SK-N-MC (cell line): Measurements from ENCODE around the gene UNKL.

Experiments
- FOXP2 ChIP-seq: optimal IDR thresholded peaks from 2 replicates; pipeline ENCODE3; 2011; ENCODE audit warnings: mild to moderate bottlenecking, moderate library complexity; ENCODE audit not compliant: insufficient read depth; ENCODE audit errors: extremely low read length, control extremely low read depth
- POLR2AphosphoS5 ChIP-seq: IDR thresholded peaks from 2 replicates; pipeline ENCODE4 v1.6.1; 2012; ENCODE audit warnings: mild to moderate bottlenecking, low read depth, low read length, borderline replicate concordance

DNA sequence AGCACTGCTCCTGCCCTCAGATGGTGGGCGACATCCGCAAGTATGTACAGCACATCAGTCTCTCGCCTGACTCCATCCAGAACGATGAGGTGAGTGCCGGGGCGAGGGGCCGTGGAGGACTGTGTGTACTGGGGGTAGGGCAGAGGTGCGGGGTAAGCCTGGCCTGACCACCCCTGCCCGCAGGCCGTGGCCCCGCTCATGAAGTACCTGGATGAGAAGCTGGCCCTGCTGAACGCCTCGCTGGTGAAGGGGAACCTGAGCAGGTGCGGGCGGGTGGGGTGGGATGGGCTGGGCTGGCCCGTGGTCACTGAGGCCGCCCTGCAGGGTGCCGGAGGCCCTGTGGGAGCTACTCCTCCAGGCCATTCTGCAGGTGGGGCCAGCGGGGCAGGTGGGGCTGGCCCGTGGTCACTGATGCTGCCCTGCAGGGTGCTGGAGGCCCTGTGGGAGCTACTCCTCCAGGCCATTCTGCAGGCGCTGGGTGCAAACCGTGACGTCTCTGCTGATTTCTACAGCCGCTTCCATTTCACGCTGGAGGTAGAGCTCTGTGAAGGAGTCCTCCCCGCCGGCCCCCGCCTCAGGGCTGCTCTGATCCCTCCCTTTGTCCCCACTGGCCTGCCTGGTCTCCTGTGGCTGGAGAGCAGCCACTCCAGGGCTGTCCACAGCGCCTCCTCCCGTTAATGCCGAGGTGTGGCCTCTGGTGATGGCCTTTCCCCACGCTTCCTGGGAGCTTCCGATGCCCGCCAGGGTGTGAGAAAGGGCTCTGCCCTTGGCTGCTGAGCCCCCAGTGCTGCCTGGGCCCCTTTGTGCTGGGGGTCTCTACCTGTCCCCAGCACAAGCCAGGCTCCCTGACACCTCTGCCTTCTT is 67.8 kb downstream of the UNKL start:
- TF ChIP-seq POLR2AphosphoS5, result no peak
- TF ChIP-seq FOXP2, result no peak
